Measurements from ENCODE around the gene GRK3. TPM values are rescaled to one million over a fixed set of nuclear protein-coding genes. Genes with fewer than 3 reads are reported as not detected.
"Not testable (repeated sequence)": the region's sequence is repeated elsewhere in the genome, so short reads cannot be mapped to it uniquely, and the experiment has no call there.

Gene GRK3
- total RNA-seq, 1 experiment from 2014 or later: 2.0 TPM

- no peak for DNase-seq (ENCODE audit: low spot score)
- TF ChIP-seq EZH2 (IDR thresholded peaks at IDR 0.05; ENCODE audit: borderline replicate concordance, low read depth, low read length, poor library complexity, severe bottlenecking): no peak
- TF ChIP-seq CTCF (conservative IDR thresholded peaks at IDR 0.05; ENCODE audit: low read depth, low read length): no peak
- CTCF ChIA-PET: no interaction called here
- Histone ChIP-seq H3K4me1 (ENCODE audit: insufficient read depth, low read length, poor library complexity, severe bottlenecking) (no peaks in the 10 kb centered on the region), H3K4me3 (ENCODE audit: low read depth, low read length, poor library complexity, severe bottlenecking) (no peak overlapping the region), H3K27me3 (replicated peaks; ENCODE audit: insufficient read depth, low read depth, low read length, poor library complexity) (no peaks in the 10 kb centered on the region), H3K36me3 (ENCODE audit: insufficient read depth, low read length, poor library complexity, severe bottlenecking) (no peaks in the 10 kb centered on the region), H3K9me3 (ENCODE audit: low read depth, low read length, poor library complexity, severe bottlenecking) (no peaks in the 10 kb centered on the region), H3K27ac (ENCODE audit: low read depth, low read length, poor library complexity, severe bottlenecking) (no peak overlapping the region)
- intact Hi-C loops (cut with micrococcal nuclease; ENCODE audit: unreplicated experiment): no loop called here
- no TSS peak for BruUV-seq (replicated peaks)
- POLR2A ChIA-PET (ENCODE audit: low non-redundant PET): no interaction called here
These were observed 18.5 kb downstream of the GRK3 start for GRCh38 chr22:25582946-25583345.

- CTCF ChIA-PET; DNase-seq (ENCODE audit: low spot score); BruUV-seq (replicated peaks): not testable (repeated sequence)
These were observed 20.5 kb downstream of the GRK3 start for GRCh38 chr22:25584993-25585392.

GRCh38 chr22:25589664-25590063 lies 25.2 kb downstream of the GRK3 start:
- POLR2A ChIA-PET (ENCODE audit: low non-redundant PET): interaction anchor here (0.7 kb wide), 1 partner anchor 408 kb away, joined by 4 read pairs; no protein-coding TSS in a partner anchor
- H3K4me3 ChIP-seq (ENCODE audit: low read depth, low read length, poor library complexity, severe bottlenecking); CTCF ChIA-PET; H3K4me1 ChIP-seq (ENCODE audit: insufficient read depth, low read length, poor library complexity, severe bottlenecking); intact Hi-C loops (cut with micrococcal nuclease; ENCODE audit: unreplicated experiment); H3K27ac ChIP-seq (ENCODE audit: low read depth, low read length, poor library complexity, severe bottlenecking); H3K9me3 ChIP-seq (ENCODE audit: low read depth, low read length, poor library complexity, severe bottlenecking); H3K27me3 ChIP-seq (replicated peaks; ENCODE audit: insufficient read depth, low read depth, low read length, poor library complexity); H3K36me3 ChIP-seq (ENCODE audit: insufficient read depth, low read length, poor library complexity, severe bottlenecking); DNase-seq (ENCODE audit: low spot score); BruUV-seq (replicated peaks): not testable (repeated sequence)

More at GRCh38 chr22:25584993-25585392, 20.5 kb downstream of the GRK3 start:
- H3K4me3 ChIP-seq (ENCODE audit: low read depth, low read length, poor library complexity, severe bottlenecking); H3K36me3 ChIP-seq (ENCODE audit: insufficient read depth, low read length, poor library complexity, severe bottlenecking); H3K27me3 ChIP-seq (replicated peaks; ENCODE audit: insufficient read depth, low read depth, low read length, poor library complexity); H3K9me3 ChIP-seq (ENCODE audit: low read depth, low read length, poor library complexity, severe bottlenecking); H3K27ac ChIP-seq (ENCODE audit: low read depth, low read length, poor library complexity, severe bottlenecking); H3K4me1 ChIP-seq (ENCODE audit: insufficient read depth, low read length, poor library complexity, severe bottlenecking); intact Hi-C loops (cut with micrococcal nuclease; ENCODE audit: unreplicated experiment); POLR2A ChIA-PET (ENCODE audit: low non-redundant PET): not testable (repeated sequence)

DNA sequence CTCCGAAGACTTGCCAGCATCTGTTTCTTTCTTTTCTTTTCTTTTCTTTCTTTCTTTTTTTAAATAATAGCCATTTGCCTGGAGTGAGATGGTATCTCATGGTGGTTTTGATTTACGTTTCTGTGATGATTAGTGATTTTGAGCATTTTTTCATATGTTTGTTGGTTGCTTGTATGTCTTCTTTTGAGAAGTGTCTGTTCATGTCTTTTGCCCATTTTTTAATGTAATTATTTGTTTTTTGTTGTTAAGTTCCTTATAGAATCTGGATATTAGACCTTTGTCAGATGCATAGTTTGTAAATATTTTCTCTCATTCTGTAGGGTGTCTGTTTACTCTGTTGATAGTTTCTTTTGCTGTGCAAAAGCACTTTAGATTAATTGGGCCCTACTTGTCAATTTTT lies 28.8 kb downstream of the GRK3 start:
- H3K9me3 ChIP-seq (ENCODE audit: low read depth, low read length, poor library complexity, severe bottlenecking); H3K27ac ChIP-seq (ENCODE audit: low read depth, low read length, poor library complexity, severe bottlenecking); H3K36me3 ChIP-seq (ENCODE audit: insufficient read depth, low read length, poor library complexity, severe bottlenecking); DNase-seq (ENCODE audit: low spot score); intact Hi-C loops (cut with micrococcal nuclease; ENCODE audit: unreplicated experiment); BruUV-seq (replicated peaks); H3K27me3 ChIP-seq (replicated peaks; ENCODE audit: insufficient read depth, low read depth, low read length, poor library complexity); POLR2A ChIA-PET (ENCODE audit: low non-redundant PET); H3K4me3 ChIP-seq (ENCODE audit: low read depth, low read length, poor library complexity, severe bottlenecking); H3K4me1 ChIP-seq (ENCODE audit: insufficient read depth, low read length, poor library complexity, severe bottlenecking): not testable (repeated sequence)
- CTCF ChIA-PET: interaction anchor here (0.6 kb wide), 1 partner anchor 146 kb away, joined by 3 read pairs; no protein-coding TSS in a partner anchor

DNA sequence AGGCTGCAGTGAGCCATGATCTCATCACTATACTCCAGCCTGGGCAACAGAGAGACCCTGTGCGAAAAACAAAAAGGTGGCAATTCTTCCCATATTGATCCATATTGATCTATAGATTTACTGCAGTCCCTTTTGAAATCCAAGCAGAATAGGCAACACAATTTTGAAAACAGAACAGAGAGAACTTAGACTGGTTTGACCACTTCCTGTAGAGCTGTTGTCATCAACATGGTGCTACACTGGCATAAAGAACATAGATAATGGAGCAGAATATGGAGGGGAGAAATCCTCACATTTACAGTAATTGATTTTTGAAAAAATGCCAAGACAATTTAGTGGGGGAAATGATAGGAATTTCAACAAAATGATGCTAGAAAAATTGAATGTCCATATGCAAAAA lies 34.1 kb downstream of the GRK3 start:
- Histone ChIP-seq H3K27me3 (replicated peaks; ENCODE audit: insufficient read depth, low read depth, low read length, poor library complexity) (no peaks in the 10 kb centered on the region), H3K36me3 (ENCODE audit: insufficient read depth, low read length, poor library complexity, severe bottlenecking) (no peaks in the 10 kb centered on the region), H3K4me3 (ENCODE audit: low read depth, low read length, poor library complexity, severe bottlenecking) (no peak overlapping the region), H3K27ac (ENCODE audit: low read depth, low read length, poor library complexity, severe bottlenecking) (no peak overlapping the region), H3K9me3 (ENCODE audit: low read depth, low read length, poor library complexity, severe bottlenecking) (no peaks in the 10 kb centered on the region), H3K4me1 (ENCODE audit: insufficient read depth, low read length, poor library complexity, severe bottlenecking) (no peaks in the 10 kb centered on the region)
- intact Hi-C loops (cut with micrococcal nuclease; ENCODE audit: unreplicated experiment): no loop called here
- BruUV-seq (replicated peaks): no TSS peak
- no peak for DNase-seq (ENCODE audit: low spot score)
- TF ChIP-seq EZH2 (IDR thresholded peaks at IDR 0.05; ENCODE audit: borderline replicate concordance, low read depth, low read length, poor library complexity, severe bottlenecking) (no peak), CTCF (conservative IDR thresholded peaks at IDR 0.05; ENCODE audit: low read depth, low read length) (no peak)
- ChIA-PET POLR2A (ENCODE audit: low non-redundant PET) (no interaction called here), CTCF (no interaction called here)

Data from A673 (cell line).